Progenitor cell of endocrine pancreas (in vitro differentiated cells): ENCODE measurements around the gene MICOS13. TPM values are rescaled to one million over a fixed set of nuclear protein-coding genes. Genes with fewer than 3 reads are reported as not detected.

Source experiments
- DNase-seq: peaks from one replicate; pipeline ENCODE4 v3.0.0; 2021; ENCODE audit warnings: low spot score; ENCODE audit not compliant: unreplicated experiment
- H3K27ac Mint-ChIP-seq: 2 replicates; pipeline ENCODE4 v1.8.0; 2021; ENCODE audit warnings: mild to moderate bottlenecking, moderate library complexity, mixed read lengths
- H3K27me3 Mint-ChIP-seq: 2 replicates; pipeline ENCODE4 v1.8.0; 2021; ENCODE audit warnings: mixed read lengths
- H3K36me3 Mint-ChIP-seq: 2 replicates; pipeline ENCODE4 v1.8.0; 2022; ENCODE audit warnings: mixed read lengths; ENCODE audit not compliant: insufficient read depth
- H3K4me1 Mint-ChIP-seq: 2 replicates; pipeline ENCODE4 v1.8.0; 2021; ENCODE audit warnings: low read depth, mixed read lengths
- H3K4me3 Mint-ChIP-seq: 2 replicates; pipeline ENCODE4 v1.8.0; 2021; ENCODE audit warnings: low read depth, mild to moderate bottlenecking, moderate library complexity, mixed read lengths
- H3K9me3 Mint-ChIP-seq: 2 replicates; pipeline ENCODE4 v1.8.0; 2021; ENCODE audit warnings: low read depth, mixed read lengths
- CTCF ChIP-seq: fragments of 200-600 bp; sonication (generic); IDR thresholded peaks from one replicate; pipeline ENCODE4 v1.5.0; 2021; ENCODE audit warnings: antibody characterized with exemption, mild to moderate bottlenecking; ENCODE audit not compliant: unreplicated experiment
- total RNA-seq: library from RNA; stranded (reverse); gene quantifications from 2 replicates; pipeline ENCODE4 v1.2.1, GENCODE V29; 2021

MICOS13 gene
- total RNA-seq, 1 donor from 2014 or later = 29.7 TPM

- Mint-ChIP-seq H3K4me3 (no peak overlapping the region), H3K27me3 (no peaks in the 10 kb centered on the region), H3K27ac (no peak overlapping the region), H3K4me1 (peaks cover 3% of the 10 kb centered on the region), H3K36me3 (peaks cover 44% of the 10 kb centered on the region), H3K9me3 (no peaks in the 10 kb centered on the region)
- TF ChIP-seq CTCF = no peak
- DNase-seq = no peak
These were observed 31.9 kb downstream of the MICOS13 start for GRCh38 chr19:5648464-5648863.

GRCh38 chr19:5646703-5647102 lies 33.6 kb downstream of the MICOS13 start:
- Mint-ChIP-seq H3K4me3 (no peak overlapping the region), H3K27ac (no peak overlapping the region), H3K36me3 (peaks cover 34% of the 10 kb centered on the region), H3K4me1 (peaks cover 3% of the 10 kb centered on the region), H3K27me3 (no peaks in the 10 kb centered on the region), H3K9me3 (no peaks in the 10 kb centered on the region)
- DNase-seq = no peak
- TF ChIP-seq CTCF = no peak

- H3K27ac Mint-ChIP-seq = peak overlapping the region; percentile 89
- H3K27me3 Mint-ChIP-seq = no peaks in the 10 kb centered on the region
- no peak for TF ChIP-seq CTCF
- H3K36me3 Mint-ChIP-seq = peaks cover 34% of the 10 kb centered on the region
- no peak overlapping the region for H3K4me3 Mint-ChIP-seq
- H3K9me3 Mint-ChIP-seq = no peaks in the 10 kb centered on the region
- DNase-seq = no peak
- peaks cover 3% of the 10 kb centered on the region for H3K4me1 Mint-ChIP-seq
These were observed 34.9 kb downstream of the MICOS13 start for GRCh38 chr19:5645409-5645808.

- Mint-ChIP-seq H3K9me3 (no peaks in the 10 kb centered on the region), H3K27me3 (no peaks in the 10 kb centered on the region), H3K27ac (peak overlapping the region; percentile 86), H3K4me1 (peaks cover 3% of the 10 kb centered on the region), H3K4me3 (no peak overlapping the region), H3K36me3 (peaks cover 28% of the 10 kb centered on the region)
- TF ChIP-seq CTCF = no peak
- no peak for DNase-seq
These were observed 36.3 kb downstream of the MICOS13 start for GRCh38 chr19:5644037-5644436.

GRCh38 chr19:5643060-5643459 lies 37.3 kb downstream of the MICOS13 start:
- Mint-ChIP-seq H3K27ac (peak overlapping the region; percentile 56), H3K27me3 (no peaks in the 10 kb centered on the region), H3K36me3 (peaks cover 24% of the 10 kb centered on the region), H3K9me3 (no peaks in the 10 kb centered on the region), H3K4me1 (peaks cover 3% of the 10 kb centered on the region), H3K4me3 (no peak overlapping the region)
- TF ChIP-seq CTCF = no peak
- no peak for DNase-seq
